PC-9 (cell line): Measurements from ENCODE around the gene GSG1. TPM values are rescaled to one million over a fixed set of nuclear protein-coding genes. Genes with fewer than 3 reads are reported as not detected.

Source experiments
- BruUV-seq: library from RNA; stranded (reverse); fragments of 400-500 nt; replicated peaks from 2 replicates; lab custom pipeline; 2021; lab: Mats Ljungman, UMichigan
- CTCF ChIA-PET: fragments of 300-600 bp; sonication (Branson Sonifier 250); formaldehyde crosslinking; loops from one replicate; lab custom pipeline; 2022; ENCODE audit warnings: antibody characterized with exemption; lab: Charles Lee
- POLR2A ChIA-PET: fragments of 300-600 bp; sonication (Branson Sonifier 250); formaldehyde crosslinking; loops from one replicate; lab custom pipeline; 2022; ENCODE audit warnings: antibody characterized with exemption; ENCODE audit not compliant: unreplicated experiment; lab: Charles Lee
- DNase-seq, 2 experiments: peaks; one replicate each; pipeline versions ENCODE4 v3.0.0 to v3.0.0-alpha.2; 2015 to 2022; ENCODE audit warnings: mixed read lengths in 1 of 2
- H2AFZ ChIP-seq: fragments of 200-600 bp; sonication (generic); 2 replicates; pipeline ENCODE4 v1.8.1; 2017; ENCODE audit warnings: antibody characterized with exemption
- H3F3A ChIP-seq: fragments of 200-600 bp; sonication (generic); 2 replicates; pipeline ENCODE4 v1.8.1; 2017; ENCODE audit warnings: antibody characterized with exemption, mild to moderate bottlenecking, low read depth; ENCODE audit not compliant: insufficient read depth
- H3K27ac ChIP-seq: fragments of 200-600 bp; sonication (generic); 2 replicates; pipeline ENCODE4 v1.6.1; 2016; ENCODE audit warnings: mixed run types
- H3K27me3 ChIP-seq: fragments of 200-600 bp; sonication (generic); 2 replicates; pipeline ENCODE4 v1.6.1; 2016; ENCODE audit warnings: low read depth, mixed run types; ENCODE audit not compliant: insufficient read depth
- H3K36me3 ChIP-seq: fragments of 200-600 bp; sonication (generic); 2 replicates; pipeline ENCODE4 v1.6.1; 2016; ENCODE audit warnings: low read depth, mixed run types
- H3K4me1 ChIP-seq: fragments of 200-600 bp; sonication (generic); replicated peaks from 2 replicates; pipeline ENCODE4 v1.6.1; 2016; ENCODE audit warnings: mixed run types; ENCODE audit not compliant: insufficient read depth
- H3K4me2 ChIP-seq: fragments of 200-600 bp; sonication (generic); 2 replicates; pipeline ENCODE4 v1.6.1; 2017; ENCODE audit warnings: mixed run types
- H3K4me3 ChIP-seq: fragments of 200-600 bp; sonication (generic); 2 replicates; pipeline ENCODE4 v1.6.1; 2016; ENCODE audit warnings: mixed run types
- H3K79me2 ChIP-seq: fragments of 200-600 bp; sonication (generic); 2 replicates; pipeline ENCODE4 v1.6.1; 2017; ENCODE audit warnings: low read depth, mixed run types
- H3K9me2 ChIP-seq: fragments of 200-600 bp; sonication (generic); 2 replicates; pipeline ENCODE4 v1.8.1; 2017; ENCODE audit warnings: mild to moderate bottlenecking; ENCODE audit not compliant: insufficient read depth
- H3K9me3 ChIP-seq: fragments of 200-600 bp; sonication (generic); 2 replicates; pipeline ENCODE4 v1.8.1; 2016; ENCODE audit warnings: low read depth; ENCODE audit not compliant: insufficient read depth
- H4K20me1 ChIP-seq: fragments of 200-600 bp; sonication (generic); 2 replicates; pipeline ENCODE4 v1.8.1; 2017; ENCODE audit not compliant: insufficient read depth
- CTCF ChIP-seq: fragments of 200-600 bp; sonication (generic); conservative IDR thresholded peaks from 2 replicates; pipeline ENCODE4 v1.6.1; 2017; ENCODE audit warnings: mixed run types, antibody characterized with exemption, mild to moderate bottlenecking, moderate library complexity
- EZH2 ChIP-seq: fragments of 200-600 bp; sonication (generic); IDR thresholded peaks from 2 replicates; pipeline ENCODE4 v1.8.0; 2017; ENCODE audit warnings: antibody characterized with exemption, low read depth
- intact Hi-C: fragments of 100-400 bp; cut with micrococcal nuclease; formaldehyde crosslinking; loops from one replicate; pipeline ENCODE4 v1.10.0; 2022; ENCODE audit not compliant: unreplicated experiment
- total RNA-seq: library from RNA; stranded (reverse); gene quantifications from 2 replicates; pipeline ENCODE4 v1.2.3, GENCODE V29; 2021

The GSG1 gene
- total RNA-seq, 1 experiment from 2014 or later = 0.41 TPM

GRCh38 chr12:13101821-13102375 is 1.6 kb downstream of the GSG1 start:
- H3K79me2 ChIP-seq = peaks cover 7% of the 10 kb centered on the region; the same call in 1 of the 2 replicates
- peak overlapping the region; percentile 97 for H3K27ac ChIP-seq
- H3K36me3 ChIP-seq = no peaks in the 10 kb centered on the region
- ChIA-PET POLR2A (interaction anchor here (0.6 to 5.4 kb wide), 14 partner anchors 18 to 969 kb away, joined by 3 to 37 read pairs (median 6); partner anchors contain the start of genes EMP1 and GPRC5A), CTCF (interaction anchor here (0.6 to 3.1 kb wide), 7 partner anchors 23 to 299 kb away, joined by 3 to 13 read pairs (median 6); partner anchors contain the start of gene EMP1)
- peak overlapping the region; percentile 95 for H3K4me2 ChIP-seq
- peaks cover 56% of the 10 kb centered on the region for H3F3A ChIP-seq
- intact Hi-C loops = loop anchor here (2.0 kb wide), 1 partner anchor 17 kb away; no protein-coding TSS in a partner anchor
- no peaks in the 10 kb centered on the region for H3K27me3 ChIP-seq
- DNase-seq = peak; percentile 71 to 88
- no TSS peak for BruUV-seq
- no peak for TF ChIP-seq CTCF
- no peaks in the 10 kb centered on the region for H3K9me2 ChIP-seq
- H4K20me1 ChIP-seq = no peaks in the 10 kb centered on the region
- no peaks in the 10 kb centered on the region for H3K9me3 ChIP-seq
- H3K4me3 ChIP-seq = peak overlapping the region; percentile 70
- H3K4me1 ChIP-seq = peaks cover 70% of the 10 kb centered on the region
- H2AFZ ChIP-seq = no peak overlapping the region

- no peaks in the 10 kb centered on the region for H3K9me3 ChIP-seq
- peaks cover 7% of the 10 kb centered on the region; the same call in 1 of the 2 replicates for H3K79me2 ChIP-seq
- intact Hi-C loops = no loop called here
- no peaks in the 10 kb centered on the region for H3K36me3 ChIP-seq
- ChIA-PET CTCF (interaction anchor here (0.8 to 3.1 kb wide), 4 partner anchors 34 to 111 kb away, joined by 3 to 13 read pairs (median 6); no protein-coding TSS in a partner anchor), POLR2A (interaction anchor here (0.5 to 5.4 kb wide), 14 partner anchors 8 to 1828 kb away, joined by 3 to 50 read pairs (median 6); partner anchors contain the start of gene EMP1)
- peaks cover 56% of the 10 kb centered on the region for H3F3A ChIP-seq
- H3K9me2 ChIP-seq = no peaks in the 10 kb centered on the region
- H3K4me1 ChIP-seq = peaks cover 70% of the 10 kb centered on the region
- no peak overlapping the region for H2AFZ ChIP-seq
- peak overlapping the region; percentile 95 for H3K4me2 ChIP-seq
- H3K27me3 ChIP-seq = no peaks in the 10 kb centered on the region
- peak overlapping the region; percentile 70 for H3K4me3 ChIP-seq
- BruUV-seq = no TSS peak
- TF ChIP-seq CTCF (no peak), EZH2 (no peak)
- H3K27ac ChIP-seq = peak overlapping the region; percentile 97
- DNase-seq = peak; percentile 87 to 99
- no peaks in the 10 kb centered on the region for H4K20me1 ChIP-seq
These were observed 2.3 kb downstream of the GSG1 start for GRCh38 chr12:13100882-13101769.

- Histone ChIP-seq H2AFZ (no peak overlapping the region), H3F3A (peaks cover 56% of the 10 kb centered on the region), H3K9me2 (no peaks in the 10 kb centered on the region), H3K79me2 (peaks cover 7% of the 10 kb centered on the region; the same call in 1 of the 2 replicates), H3K27me3 (no peaks in the 10 kb centered on the region), H3K36me3 (no peaks in the 10 kb centered on the region), H3K9me3 (no peaks in the 10 kb centered on the region), H4K20me1 (no peaks in the 10 kb centered on the region), H3K4me2 (peak overlapping the region; percentile 95), H3K27ac (peak overlapping the region; percentile 97), H3K4me3 (peak overlapping the region; percentile 53; the same call in 1 of the 2 replicates), H3K4me1 (peaks cover 70% of the 10 kb centered on the region)
- ChIA-PET POLR2A (interaction anchor here (0.5 to 5.4 kb wide), 9 partner anchors 8 to 1829 kb away, joined by 3 to 50 read pairs (median 6); partner anchors contain the start of gene EMP1), CTCF (interaction anchor here (0.8 to 1.4 kb wide), 3 partner anchors 63 to 111 kb away, joined by 3 to 8 read pairs (median 3); no protein-coding TSS in a partner anchor)
- intact Hi-C loops = no loop called here
- TF ChIP-seq EZH2 = no peak
- TF ChIP-seq CTCF = no peak
- DNase-seq = no peak
- BruUV-seq = TSS peak; percentile 86
These were observed 2.9 kb downstream of the GSG1 start for GRCh38 chr12:13100605-13100881.
